Neural crest cell (in vitro differentiated cells): ENCODE results near the gene CCDC175. TPM values are rescaled to one million over a fixed set of nuclear protein-coding genes. Genes with fewer than 3 reads are reported as not detected.

Experiments used
- DNase-seq: peaks from one replicate; pipeline ENCODE4 v3.0.0; 2021; ENCODE audit warnings: low read depth, mixed read lengths, low spot score
- H3K27ac Mint-ChIP-seq: one replicate; pipeline ENCODE4 v1.8.0; 2021; ENCODE audit warnings: mild to moderate bottlenecking, mixed read lengths; ENCODE audit not compliant: unreplicated experiment
- H3K27me3 Mint-ChIP-seq: 2 replicates; pipeline ENCODE4 v1.8.0; 2021; ENCODE audit warnings: low read depth, mild to moderate bottlenecking, mixed read lengths
- H3K36me3 Mint-ChIP-seq: 2 replicates; pipeline ENCODE4 v1.8.0; 2021; ENCODE audit warnings: low read depth, mild to moderate bottlenecking, mixed read lengths
- H3K4me1 Mint-ChIP-seq: 2 replicates; pipeline ENCODE4 v1.8.0; 2021; ENCODE audit warnings: mixed read lengths
- H3K4me3 Mint-ChIP-seq: one replicate; pipeline ENCODE4 v1.8.0; 2021; ENCODE audit warnings: mild to moderate bottlenecking, mixed read lengths
- H3K9me3 Mint-ChIP-seq: 2 replicates; pipeline ENCODE4 v1.8.0; 2021; ENCODE audit warnings: mixed read lengths
- CTCF ChIP-seq: fragments of 200-600 bp; sonication (generic); conservative IDR thresholded peaks from 2 replicates; pipeline ENCODE4 v1.5.0; 2021; ENCODE audit warnings: antibody characterized with exemption, mild to moderate bottlenecking
- total RNA-seq: library from RNA; stranded (reverse); gene quantifications from 2 replicates; pipeline ENCODE4 v1.2.1, GENCODE V29; 2021

CCDC175 gene
- total RNA-seq, 1 donor from 2014 or later: 0.19 TPM

- no peaks in the 10 kb centered on the region for H3K36me3 Mint-ChIP-seq
- peaks cover 8% of the 10 kb centered on the region for H3K27me3 Mint-ChIP-seq
- H3K9me3 Mint-ChIP-seq: no peaks in the 10 kb centered on the region
- DNase-seq: no peak
- H3K4me1 Mint-ChIP-seq: no peaks in the 10 kb centered on the region
- H3K27ac Mint-ChIP-seq: no peak overlapping the region
- no peak overlapping the region for H3K4me3 Mint-ChIP-seq
- no peak for TF ChIP-seq CTCF
Observed at GRCh38 chr14:59520224-59520623, 56.4 kb downstream of the CCDC175 start.

GRCh38 chr14:59511916-59512575, 64.6 kb downstream of the CCDC175 start:
- Mint-ChIP-seq H3K27ac (no peak overlapping the region), H3K9me3 (peaks cover 3% of the 10 kb centered on the region), H3K4me3 (no peak overlapping the region), H3K4me1 (peaks cover 19% of the 10 kb centered on the region), H3K27me3 (peaks cover 5% of the 10 kb centered on the region), H3K36me3 (peaks cover 2% of the 10 kb centered on the region)
- peak; percentile 66 for TF ChIP-seq CTCF
- DNase-seq: peak; percentile 44

- H3K27me3 Mint-ChIP-seq: peaks cover 3% of the 10 kb centered on the region
- H3K27ac Mint-ChIP-seq: no peak overlapping the region
- H3K4me1 Mint-ChIP-seq: peaks cover 20% of the 10 kb centered on the region
- H3K9me3 Mint-ChIP-seq: peaks cover 3% of the 10 kb centered on the region
- no peak overlapping the region for H3K4me3 Mint-ChIP-seq
- no peak for DNase-seq
- peaks cover 2% of the 10 kb centered on the region for H3K36me3 Mint-ChIP-seq
- TF ChIP-seq CTCF: no peak
Observed at GRCh38 chr14:59510966-59511365, 65.6 kb downstream of the CCDC175 start.

- TF ChIP-seq CTCF: no peak
- H3K27ac Mint-ChIP-seq: no peak overlapping the region
- H3K36me3 Mint-ChIP-seq: peaks cover 2% of the 10 kb centered on the region
- peaks cover 20% of the 10 kb centered on the region for H3K4me1 Mint-ChIP-seq
- H3K27me3 Mint-ChIP-seq: no peaks in the 10 kb centered on the region
- DNase-seq: no peak
- H3K4me3 Mint-ChIP-seq: no peak overlapping the region
- H3K9me3 Mint-ChIP-seq: peaks cover 3% of the 10 kb centered on the region
Observed at GRCh38 chr14:59510001-59510400, 66.6 kb downstream of the CCDC175 start.

DNA sequence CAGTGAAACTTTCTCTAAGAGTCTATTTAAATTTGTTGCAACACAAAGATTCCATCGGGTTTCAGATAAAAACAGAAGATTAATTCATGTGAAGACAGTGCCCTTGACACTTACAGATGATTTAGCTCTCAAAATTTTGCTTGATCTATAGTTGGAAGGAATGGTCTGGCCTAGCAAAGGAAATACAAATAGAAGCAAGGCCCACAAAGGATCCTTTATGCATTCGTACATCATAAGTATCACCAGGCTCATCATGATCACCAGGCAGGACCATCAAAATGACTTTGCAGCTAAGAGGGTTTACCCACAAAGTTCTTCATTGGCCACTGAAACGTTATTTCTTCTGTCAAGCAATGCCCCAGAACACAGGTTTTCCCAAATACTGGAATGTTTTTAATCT, 67.5 kb downstream of the CCDC175 start:
- Mint-ChIP-seq H3K36me3 (no peaks in the 10 kb centered on the region), H3K9me3 (peaks cover 3% of the 10 kb centered on the region), H3K4me3 (no peak overlapping the region), H3K27me3 (no peaks in the 10 kb centered on the region), H3K27ac (no peak overlapping the region), H3K4me1 (peaks cover 20% of the 10 kb centered on the region)
- no peak for DNase-seq
- no peak for TF ChIP-seq CTCF
